Motor neuron (in vitro differentiated cells): ENCODE measurements around the gene SOCS1. TPM values are rescaled to one million over a fixed set of nuclear protein-coding genes. Genes with fewer than 3 reads are reported as not detected.

Source experiments
- ATAC-seq, 8 experiments: fragments of 200-7000 bp; cut with Tn5 transposase; replicated peaks in 6 of 8; 2 replicates each; pipeline ENCODE4 v1.8.0; 2021; ENCODE audit warnings: mild to moderate bottlenecking in 8 of 8, moderate library complexity in 8 of 8
- H3K27ac ChIP-seq, 2 donors: fragments of 250-450 bp; sonication (Bioruptor Pico); 2 replicates each; pipeline ENCODE4 v1.9.0; 2021; ENCODE audit warnings: antibody characterized with exemption in 2 of 2, mild to moderate bottlenecking in 2 of 2, moderate library complexity in 1 of 2
- H3K4me1 ChIP-seq, 2 donors: fragments of 250-450 bp; sonication (Bioruptor Pico); replicated peaks in 1 of 2; 2 replicates each; pipeline ENCODE4 v1.6.1; 2021; ENCODE audit warnings: antibody characterized with exemption in 2 of 2, mild to moderate bottlenecking in 2 of 2, moderate library complexity in 1 of 2
- H3K4me3 ChIP-seq, 5 donors: fragments of 250-450 bp; sonication (Bioruptor Pico); 2 replicates each; pipeline ENCODE4 v1.9.0; 2021; ENCODE audit warnings: antibody characterized with exemption in 5 of 5, mild to moderate bottlenecking in 5 of 5, moderate library complexity in 4 of 5
- WGBS, 10 experiments: fragments of 450-650 bp; shearing (Covaris generic); methylation state at CpG; one replicate each; pipeline ENCODE4 v1.0.0; 2022; 5-methylcytosine and 5-hydroxymethylcytosine counted together
- in situ Hi-C, 9 experiments: fragments of 400-800 bp; cut with MboI; loops; one replicate each; pipeline ENCODE4 v1.15.0; 2021; ENCODE audit warnings: low sequenced_read_pairs in 9 of 9, low pct_unique_long_range_greater_than_20kb in 2 of 9; ENCODE audit not compliant: unreplicated experiment in 9 of 9
- total RNA-seq, 8 experiments: library from RNA; unstranded; fragments of 300-600 nt; gene quantifications; 2 replicates each; pipeline versions ENCODE4 v1.2.3 to v1.2.4, GENCODE V29; 2022

Gene SOCS1
- total RNA-seq, 8 experiments from 2014 or later = 0.92 to 42.1 (median 3.5) TPM

DNA sequence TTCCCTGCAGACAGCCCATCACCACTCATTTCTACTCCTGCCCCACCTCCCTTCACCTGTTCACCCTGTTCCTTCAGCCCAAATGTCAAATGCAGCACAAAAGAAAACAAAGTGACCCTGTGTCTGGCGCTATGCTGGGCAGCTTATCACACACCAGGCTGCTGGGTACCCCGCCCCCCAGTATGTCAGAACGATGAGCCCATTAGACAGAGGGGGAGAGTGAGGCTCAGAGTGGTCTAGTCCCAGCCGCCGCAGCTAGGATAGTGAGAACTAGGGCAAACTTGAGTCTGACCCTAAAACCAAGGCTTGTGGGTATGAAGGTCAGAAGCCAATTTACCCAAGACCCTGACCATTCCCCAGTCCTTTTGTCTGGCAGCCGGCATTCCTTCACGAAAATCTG lies 9.1 kb upstream of the SOCS1 start:
- WGBS, 10 experiments = 17 to 92% (median 83%) methylated on average over 1 to 6 of the region's 7 CpGs; no CpG with 5 or more reads in 4 of the 10 experiments

DNA sequence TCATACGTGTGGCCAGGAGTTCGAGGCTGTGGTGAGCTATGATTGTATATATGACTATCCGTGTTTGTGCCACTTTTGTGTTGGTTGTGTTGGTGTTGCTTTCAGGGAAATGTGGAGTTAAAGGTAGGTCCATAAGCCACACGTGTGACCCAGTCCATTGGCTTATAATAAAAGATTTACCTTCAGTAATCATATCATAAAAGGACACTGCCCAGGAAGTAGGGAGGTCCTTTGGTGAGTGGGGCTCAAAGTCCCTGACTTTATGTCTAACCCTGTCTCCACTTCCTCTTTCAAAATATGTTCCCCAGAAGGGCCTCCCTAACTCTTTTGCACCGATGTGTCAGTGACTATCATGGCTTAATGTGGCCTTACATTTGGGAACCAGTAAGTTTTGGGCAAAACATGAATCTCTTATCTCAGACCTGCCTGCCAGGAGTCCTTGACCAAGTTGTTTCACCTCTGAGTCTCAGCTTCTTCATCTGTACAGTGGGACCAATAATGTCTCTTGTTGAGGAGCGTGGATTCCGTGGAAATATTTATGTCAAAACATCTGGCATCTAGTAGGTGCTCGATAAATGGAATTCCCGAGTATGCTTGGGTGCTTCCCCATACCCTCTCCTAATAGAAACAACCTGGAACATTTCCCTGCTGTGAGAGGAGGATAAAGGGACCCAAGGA lies 8.3 kb upstream of the SOCS1 start:
- ATAC-seq = no peak
- 53 to 96% (median 84%) methylated on average over 2 to 4 of the region's 9 CpGs; no CpG with 5 or more reads in 4 of the 10 experiments for WGBS, 10 experiments
- in situ Hi-C loops = loop anchor here in 5 of 9 experiments (25.0 kb wide), 1 partner anchor 302 kb away; no protein-coding TSS in a partner anchor
- H3K27ac ChIP-seq = no peak overlapping the region
- H3K4me1 ChIP-seq = no peaks in the 10 kb centered on the region
- H3K4me3 ChIP-seq = no peak overlapping the region

More for the DNA sequence above, 9.1 kb upstream of the SOCS1 start:
- ATAC-seq = no peak
- Histone ChIP-seq H3K4me1 (no peaks in the 10 kb centered on the region), H3K4me3 (no peak overlapping the region), H3K27ac (no peak overlapping the region)
- in situ Hi-C loops = loop anchor here in 5 of 9 experiments (25.0 kb wide), 1 partner anchor 303 kb away; no protein-coding TSS in a partner anchor

DNA sequence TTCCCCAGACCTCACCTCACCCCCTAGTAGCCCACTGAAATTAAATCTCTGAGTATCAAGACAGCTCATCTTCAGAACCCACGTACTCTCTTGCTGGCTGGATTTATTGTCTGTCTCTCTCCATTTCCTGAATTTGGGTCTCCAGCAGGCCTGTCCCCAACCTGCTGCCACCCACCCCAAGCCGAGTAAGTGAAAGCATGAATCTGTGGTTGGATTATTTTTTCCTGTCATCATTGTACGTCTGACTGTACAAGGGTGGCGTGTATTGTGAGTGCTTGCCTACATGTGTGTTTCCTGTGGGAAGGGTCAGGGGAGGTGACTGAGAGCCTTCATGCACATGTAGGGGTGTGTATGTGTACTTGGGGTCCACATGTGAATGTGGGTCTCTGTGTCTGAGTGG lies 7.7 kb upstream of the SOCS1 start:
- H3K4me3 ChIP-seq = no peak overlapping the region
- no peaks in the 10 kb centered on the region for H3K4me1 ChIP-seq
- WGBS, 10 experiments = 45 to 85% (median 69%) methylated on average over 1 to 4 of the region's 4 CpGs; no CpG with 5 or more reads in 4 of the 10 experiments
- H3K27ac ChIP-seq = no peak overlapping the region
- in situ Hi-C loops = loop anchor here in 5 of 9 experiments (25.0 kb wide), 1 partner anchor 301 kb away; no protein-coding TSS in a partner anchor
- no peak for ATAC-seq

DNA sequence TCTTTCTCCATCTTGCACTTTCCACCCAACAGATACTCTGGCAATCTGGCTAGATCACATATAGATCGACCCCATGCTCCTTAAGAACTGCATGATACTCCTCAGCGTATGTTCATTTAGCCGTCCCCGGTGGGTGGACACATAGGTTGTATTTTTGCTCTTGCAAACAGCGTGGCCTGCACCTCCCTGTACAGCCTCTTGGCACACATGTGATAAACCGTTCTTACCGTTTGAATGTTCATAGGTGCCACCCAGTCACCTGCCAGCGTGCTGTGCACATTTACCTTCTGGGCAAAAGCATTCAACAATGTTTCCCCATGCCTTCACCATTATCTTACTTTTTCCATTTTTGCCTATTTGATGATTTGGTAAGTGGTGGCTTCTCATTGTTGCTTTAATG lies 6.9 kb upstream of the SOCS1 start:
- no peaks in the 10 kb centered on the region for H3K4me1 ChIP-seq
- in situ Hi-C loops = loop anchor here in 5 of 9 experiments (25.0 kb wide), 1 partner anchor 301 kb away; no protein-coding TSS in a partner anchor
- ATAC-seq = no peak
- no peak overlapping the region for H3K4me3 ChIP-seq
- H3K27ac ChIP-seq = no peak overlapping the region
- WGBS, 10 experiments = 70 to 100% (median 83%) methylated on average over 1 to 8 of the region's 8 CpGs; no CpG with 5 or more reads in 2 of the 10 experiments

DNA sequence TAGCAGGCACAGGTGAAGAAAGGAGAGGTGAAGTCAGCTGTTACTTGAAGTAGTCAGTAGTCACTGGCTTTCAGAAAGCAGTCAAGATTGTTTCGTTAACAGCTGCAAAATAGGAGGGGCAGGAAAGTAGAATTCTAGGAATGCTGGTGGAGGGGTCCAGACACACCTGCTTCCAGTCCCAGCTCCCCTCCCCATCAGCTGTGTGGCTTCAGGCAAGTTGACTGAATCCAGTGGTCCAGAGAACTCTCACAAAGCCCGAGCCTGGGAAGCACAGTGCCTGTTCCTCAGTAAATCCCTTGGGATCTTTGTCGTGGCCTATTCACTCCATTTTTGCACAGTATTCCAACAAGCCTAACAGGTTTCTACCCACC lies 4.6 kb upstream of the SOCS1 start:
- in situ Hi-C loops = loop anchor here in 5 of 9 experiments (25.0 kb wide), 1 partner anchor 298 kb away; no protein-coding TSS in a partner anchor
- WGBS, 10 experiments = 40 to 72% (median 59%) methylated on average over 1 to 3 of the region's 3 CpGs; no CpG with 5 or more reads in 4 of the 10 experiments
- no peaks in the 10 kb centered on the region for H3K4me1 ChIP-seq
- no peak overlapping the region for H3K4me3 ChIP-seq
- no peak overlapping the region for H3K27ac ChIP-seq
- ATAC-seq = no peak

DNA sequence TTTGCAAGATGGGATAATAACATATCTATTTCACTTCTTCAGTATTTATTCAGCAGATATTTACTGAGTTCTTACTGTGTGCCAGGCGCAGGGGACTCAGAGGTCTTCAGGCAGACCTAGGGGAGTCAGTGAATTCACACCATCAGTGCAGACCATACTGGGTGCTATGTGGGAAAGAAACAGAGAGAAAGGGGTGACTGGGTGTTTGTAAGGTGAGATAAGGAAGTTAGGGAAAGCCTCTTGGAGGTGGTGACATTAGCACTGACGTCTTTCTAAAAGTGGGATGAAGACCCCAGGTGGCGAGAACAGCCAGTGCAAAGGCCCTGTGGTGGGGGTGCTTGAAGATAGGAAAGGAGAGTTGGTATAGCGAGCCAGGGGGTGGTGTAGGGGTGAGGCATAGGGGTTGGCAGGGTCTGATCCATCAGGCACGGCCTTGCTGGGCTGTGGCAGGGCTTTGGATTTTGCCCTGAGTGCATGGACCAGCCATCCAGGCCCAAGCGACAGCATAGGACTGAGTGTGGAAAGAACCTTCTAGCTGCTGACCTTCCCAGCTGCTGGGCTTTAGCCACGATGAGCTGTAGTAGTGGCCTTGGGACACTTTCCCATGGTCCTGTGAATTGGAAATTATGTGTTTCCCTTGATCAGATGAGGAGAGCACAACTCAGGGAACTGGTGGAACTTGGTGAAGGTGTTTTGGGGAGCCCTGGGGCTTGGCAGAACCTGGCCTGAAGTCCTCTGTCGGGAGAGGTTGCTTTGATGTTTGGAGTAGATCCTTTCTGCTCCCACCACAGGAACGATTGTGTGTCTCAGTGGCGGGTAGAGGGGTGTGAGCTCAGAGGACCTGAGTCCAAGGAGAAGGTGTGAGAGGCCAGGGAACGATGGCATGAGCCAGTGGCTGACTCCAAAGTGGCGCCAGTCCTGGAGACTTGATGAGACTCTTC lies 3.9 kb upstream of the SOCS1 start:
- ATAC-seq = no peak
- no peak overlapping the region for H3K4me3 ChIP-seq
- H3K4me1 ChIP-seq = no peaks in the 10 kb centered on the region
- in situ Hi-C loops = loop anchor here (10.0 to 25.0 kb wide), 2 partner anchors 295 to 298 kb away; no protein-coding TSS in a partner anchor
- H3K27ac ChIP-seq = no peak overlapping the region
- WGBS, 10 experiments = 60 to 100% (median 85%) methylated on average over 1 to 8 of the region's 12 CpGs; no CpG with 5 or more reads in 2 of the 10 experiments

DNA sequence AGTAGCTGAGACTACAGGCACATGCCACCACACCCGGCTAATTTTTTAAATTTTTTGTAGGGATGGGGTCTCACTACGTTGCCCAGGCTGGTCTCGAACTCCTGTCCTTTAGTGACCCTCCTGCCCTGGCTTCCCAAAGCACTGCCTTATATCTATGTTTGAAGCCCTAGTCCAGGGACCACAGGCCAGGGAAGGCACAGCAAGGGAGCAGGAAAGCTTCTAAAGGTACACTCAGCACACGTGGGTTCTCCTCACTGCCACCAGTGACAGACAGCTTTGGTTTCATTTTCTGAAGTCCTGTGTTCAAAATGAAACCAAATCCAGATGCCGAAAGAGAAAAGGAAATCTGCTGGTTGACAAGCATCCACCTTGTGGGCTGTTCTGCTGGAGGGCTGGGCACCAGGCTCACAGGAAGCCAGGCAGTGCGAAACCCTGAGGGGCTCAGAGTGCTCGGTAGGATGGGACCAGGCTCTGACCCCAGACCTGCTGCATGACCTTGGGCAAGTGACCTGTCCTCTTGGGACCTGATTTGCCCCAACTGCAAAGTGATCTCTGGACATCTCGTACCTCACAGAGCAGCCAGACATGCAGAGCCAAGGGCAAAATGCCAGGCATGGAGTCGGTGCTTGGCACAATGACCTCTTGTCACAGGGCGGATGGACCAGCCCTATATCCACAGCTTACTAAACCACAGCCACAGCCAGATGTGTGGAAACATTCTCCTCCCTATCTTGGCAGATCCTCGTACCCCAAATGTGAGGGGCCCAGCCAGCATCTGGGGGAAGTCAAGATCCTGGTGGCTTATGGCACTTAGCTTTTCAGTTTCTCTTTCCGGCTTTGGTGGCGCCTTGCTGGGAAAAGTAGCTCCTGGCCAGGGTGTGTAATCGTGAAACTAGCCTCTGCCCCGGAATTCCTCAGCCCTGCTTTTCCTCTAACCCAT lies 2.8 kb upstream of the SOCS1 start:
- ATAC-seq = no peak
- in situ Hi-C loops = loop anchor here (10.0 to 25.0 kb wide), 2 partner anchors 294 to 297 kb away; no protein-coding TSS in a partner anchor
- H3K4me3 ChIP-seq = no peak overlapping the region
- WGBS, 10 experiments = 19 to 91% (median 74%) methylated on average over 1 to 8 of the region's 15 CpGs; no CpG with 5 or more reads in 4 of the 10 experiments
- no peak overlapping the region for H3K27ac ChIP-seq
- peaks cover 2 to 3% of the 10 kb centered on the region in 2 donors for H3K4me1 ChIP-seq

DNA sequence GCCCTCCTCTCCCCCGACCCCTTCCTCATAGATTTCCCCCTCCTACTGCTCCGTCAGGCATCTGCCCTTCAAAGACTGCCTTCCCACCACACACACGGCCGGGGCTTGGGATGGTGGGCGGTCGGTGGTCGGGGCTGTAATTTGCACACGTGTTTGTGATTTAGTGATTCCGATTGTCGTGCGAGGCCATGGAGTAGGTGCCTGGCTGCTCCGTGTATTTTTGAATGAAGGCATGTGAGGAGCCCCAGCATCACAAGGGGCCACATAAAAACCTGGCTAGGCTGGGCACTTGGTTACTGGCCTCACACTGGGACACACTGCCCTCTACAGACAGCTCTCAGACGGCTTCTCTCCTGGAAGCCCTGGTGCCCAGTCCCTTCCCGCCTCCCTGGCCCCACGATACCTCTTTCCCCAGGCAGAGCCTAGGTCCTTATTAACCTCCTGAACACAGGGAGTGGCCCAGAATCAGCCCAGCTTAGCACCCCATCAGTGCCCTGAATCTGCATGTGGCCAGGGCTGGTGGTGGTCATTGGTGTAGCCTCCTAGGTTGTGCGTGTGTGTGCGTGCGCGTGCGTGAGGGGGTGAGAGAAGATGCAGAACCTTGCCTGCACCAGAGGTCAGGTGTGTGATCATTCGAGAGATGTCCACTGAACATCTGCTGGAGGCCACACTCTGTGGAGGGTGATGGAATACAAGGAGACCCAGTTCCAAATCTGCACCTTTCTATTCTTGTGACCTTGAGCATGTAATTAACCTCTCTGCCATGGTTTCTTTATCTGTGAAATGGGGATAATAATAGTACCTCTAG lies 1.3 kb upstream of the SOCS1 start:
- Histone ChIP-seq H3K4me1 (peaks cover 2 to 3% of the 10 kb centered on the region in 2 donors), H3K27ac (no peak overlapping the region), H3K4me3 (peak overlapping the region in 3 of 5 donors; percentile 70 to 75 (median 73))
- peak; percentile 6 to 36 (median 17) for ATAC-seq
- in situ Hi-C loops = loop anchor here (10.0 to 25.0 kb wide), 2 partner anchors 293 to 295 kb away; no protein-coding TSS in a partner anchor
- 33 to 92% (median 90%) methylated on average over 1 to 5 of the region's 21 CpGs; no CpG with 5 or more reads in 7 of the 10 experiments for WGBS, 10 experiments

DNA sequence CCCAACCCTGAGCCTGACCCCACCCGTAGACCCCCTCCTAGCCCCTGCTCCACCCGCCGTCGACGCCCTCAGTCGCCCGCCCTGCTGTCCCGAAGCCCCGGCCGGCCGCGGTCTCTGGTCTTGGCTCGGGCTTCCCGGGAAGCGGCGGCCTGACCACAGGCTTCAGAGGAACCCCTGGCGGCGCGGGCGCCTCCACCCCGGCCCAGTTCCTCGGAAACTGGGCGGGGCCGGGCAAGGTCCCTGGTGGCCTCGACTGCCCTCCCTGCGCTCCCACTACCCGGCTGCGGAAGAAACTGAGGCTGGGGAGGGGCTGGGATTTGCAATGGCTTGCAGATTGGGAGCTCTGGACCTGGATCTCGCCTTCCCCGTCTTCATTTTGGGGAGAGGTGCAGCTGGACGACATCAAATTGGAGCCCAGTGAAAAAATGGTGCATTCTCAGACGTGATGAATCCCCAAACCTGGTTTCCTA lies 692 bp upstream of the SOCS1 start:
- peak overlapping the region in 1 of 2 donors; percentile 72 for H3K27ac ChIP-seq
- WGBS, 10 experiments = 0% methylated on average over 2 of the region's 32 CpGs; no CpG with 5 or more reads in 9 of the 10 experiments
- in situ Hi-C loops = loop anchor here (10.0 to 25.0 kb wide), 2 partner anchors 292 to 294 kb away; no protein-coding TSS in a partner anchor
- peaks cover 2 to 6% of the 10 kb centered on the region in 2 donors for H3K4me1 ChIP-seq
- peak; percentile 1 to 11 (median 4) for ATAC-seq
- H3K4me3 ChIP-seq = peak overlapping the region; percentile 70 to 92 (median 75)

DNA sequence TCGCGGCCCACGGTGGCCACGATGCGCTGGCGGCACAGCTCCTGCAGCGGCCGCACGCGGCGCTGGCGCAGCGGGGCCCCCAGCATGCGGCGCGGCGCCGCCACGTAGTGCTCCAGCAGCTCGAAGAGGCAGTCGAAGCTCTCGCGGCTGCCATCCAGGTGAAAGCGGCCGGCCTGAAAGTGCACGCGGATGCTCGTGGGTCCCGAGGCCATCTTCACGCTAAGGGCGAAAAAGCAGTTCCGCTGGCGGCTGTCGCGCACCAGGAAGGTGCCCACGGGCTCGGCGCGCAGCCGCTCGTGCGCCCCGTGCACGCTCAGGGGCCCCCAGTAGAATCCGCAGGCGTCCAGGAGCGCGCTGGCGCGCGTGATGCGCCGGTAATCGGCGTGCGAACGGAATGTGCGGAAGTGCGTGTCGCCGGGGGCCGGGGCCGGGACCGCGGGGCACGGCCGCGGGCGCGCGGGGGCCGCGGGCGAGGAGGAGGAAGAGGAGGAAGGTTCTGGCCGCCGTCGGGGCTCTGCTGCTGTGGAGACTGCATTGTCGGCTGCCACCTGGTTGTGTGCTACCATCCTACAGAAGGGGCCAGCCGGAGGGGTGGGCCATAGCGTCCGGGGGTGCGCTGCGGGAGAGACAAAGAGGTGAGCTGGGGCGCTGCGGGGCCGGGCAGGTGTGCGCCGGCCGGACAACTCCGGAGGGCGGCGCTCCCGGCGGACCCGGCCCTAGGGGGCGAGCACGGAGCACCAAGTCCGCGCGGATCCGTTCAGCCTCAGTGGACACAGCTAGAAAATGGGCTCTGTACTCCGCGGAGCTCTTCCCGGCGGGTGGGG lies 879 bp downstream of the SOCS1 start:
- in situ Hi-C loops = loop anchor here (10.0 to 25.0 kb wide), 2 partner anchors 290 to 293 kb away; no protein-coding TSS in a partner anchor
- peaks cover 2 to 6% of the 10 kb centered on the region in 2 donors for H3K4me1 ChIP-seq
- H3K27ac ChIP-seq = peak overlapping the region in 1 of 2 donors; percentile 6
- WGBS, 10 experiments = 0 to 5% (median 2%) methylated on average over 8 to 15 of the region's 105 CpGs; no CpG with 5 or more reads in 7 of the 10 experiments
- H3K4me3 ChIP-seq = peak overlapping the region; percentile 70 to 92 (median 75)
- ATAC-seq = peak in 5 of 8 experiments; percentile 1 to 8 (median 6)
